ENCODE data around the gene C1QL4.
"Not testable (repeated sequence)": the region's sequence is repeated elsewhere in the genome, so short reads cannot be mapped to it uniquely, and the experiment has no call there.

C1QL4 gene

GRCh38 chr12:49297695-49298060 lies 39.3 kb downstream of the C1QL4 start:
- no peak for DNase-seq

- DNase-seq, result peak in 1 of 2 donors; percentile 38
Measured at GRCh38 chr12:49296836-49297694, 39.9 kb downstream of the C1QL4 start.

GRCh38 chr12:49296034-49296835 lies 40.8 kb downstream of the C1QL4 start:
- peak; percentile 66 to 74 for DNase-seq

GRCh38 chr12:49295082-49295936 lies 41.7 kb downstream of the C1QL4 start, which contains the start of gene PRPH:
Gene PRPH, plus strand, starts transcription at chr12:49295147. Its CDS starts 54 bp downstream, at chr12:49295201.
- no peak for DNase-seq

GRCh38 chr12:49294804-49295081 lies 42.2 kb downstream of the C1QL4 start:
- DNase-seq, result no peak

GRCh38 chr12:49294086-49294803 lies 42.7 kb downstream of the C1QL4 start:
- no peak for DNase-seq

- no peak for DNase-seq
Measured at GRCh38 chr12:49293056-49293956, 43.7 kb downstream of the C1QL4 start.

GRCh38 chr12:49292729-49293055 lies 44.3 kb downstream of the C1QL4 start:
- no peak for DNase-seq

- DNase-seq, result no peak
Measured at GRCh38 chr12:49288922-49289555, 47.9 kb downstream of the C1QL4 start.

- peak; percentile 65 to 69 for DNase-seq
Measured at GRCh38 chr12:49288412-49288853, 48.6 kb downstream of the C1QL4 start.

- DNase-seq, result no peak
Measured at GRCh38 chr12:49287876-49288275, 49.1 kb downstream of the C1QL4 start.

- no peak for DNase-seq
Measured at GRCh38 chr12:49284672-49285071, 52.3 kb downstream of the C1QL4 start.

GRCh38 chr12:49283541-49284429 lies 53.2 kb downstream of the C1QL4 start:
- DNase-seq, result no peak

GRCh38 chr12:49282740-49283375 lies 54.1 kb downstream of the C1QL4 start:
- DNase-seq, result not testable (repeated sequence)

Measured in stimulated activated CD4-positive, alpha-beta T cell treated with anti-CD3 and anti-CD28 coated beads, Interleukin-2, amount 100 ng/mL, for 48 hours (primary cell).